Measurements from ENCODE around the gene FBXL7.
"Not testable (repeated sequence)": the region's sequence is repeated elsewhere in the genome, so short reads cannot be mapped to it uniquely, and the experiment has no call there.

Gene FBXL7

DNA sequence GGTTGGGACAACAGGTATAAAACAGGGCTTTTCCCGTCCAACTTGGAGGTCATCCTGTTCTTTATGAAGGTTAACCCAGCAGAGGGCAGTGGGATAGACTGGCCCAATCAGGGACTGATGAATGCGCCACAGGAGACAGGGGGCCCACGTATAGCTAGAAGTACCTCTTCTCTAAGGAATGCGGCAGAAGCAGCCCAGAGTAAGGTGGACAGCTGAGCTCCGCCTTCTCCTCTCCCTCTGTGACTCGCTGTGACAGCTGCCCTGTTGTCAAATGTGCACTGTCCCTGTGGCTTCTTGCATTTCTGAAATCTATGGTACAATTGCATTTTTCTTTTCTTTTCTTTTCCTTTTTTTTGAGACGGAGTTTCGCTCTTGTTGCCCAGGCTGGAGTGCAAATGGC lies 306.6 kb downstream of the FBXL7 start:
- no peak for DNase-seq (ENCODE audit: low spot score)

DNA sequence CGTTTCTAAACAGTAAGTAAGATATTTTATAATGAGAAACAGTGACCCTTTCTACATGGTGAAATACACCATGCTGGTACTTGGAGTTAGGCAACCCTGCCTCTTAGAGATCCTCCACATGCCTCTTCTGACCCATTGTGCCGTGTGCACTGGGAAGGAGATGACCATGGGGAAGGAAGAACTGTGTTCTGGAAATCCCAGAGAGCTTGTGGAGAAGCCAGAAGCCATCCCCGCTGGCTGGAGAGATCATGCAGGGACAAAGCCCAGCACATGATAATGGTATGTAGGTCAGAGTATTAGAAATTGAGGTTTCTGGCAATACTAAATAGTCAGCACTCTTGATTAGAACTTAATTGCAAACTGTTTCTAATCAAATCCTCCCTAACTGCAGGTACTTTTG lies 307.3 kb downstream of the FBXL7 start:
- DNase-seq (ENCODE audit: low spot score): no peak

GRCh38 chr5:15807871-15808270 lies 307.9 kb downstream of the FBXL7 start:
- DNase-seq (ENCODE audit: low spot score): peak; percentile 47

- DNase-seq (ENCODE audit: low spot score): no peak
Measured at GRCh38 chr5:15808577-15808976, 308.6 kb downstream of the FBXL7 start.

GRCh38 chr5:15819617-15820016 lies 319.6 kb downstream of the FBXL7 start:
- DNase-seq (ENCODE audit: low spot score): no peak

GRCh38 chr5:15821506-15821905 lies 321.5 kb downstream of the FBXL7 start:
- DNase-seq (ENCODE audit: low spot score): no peak

DNA sequence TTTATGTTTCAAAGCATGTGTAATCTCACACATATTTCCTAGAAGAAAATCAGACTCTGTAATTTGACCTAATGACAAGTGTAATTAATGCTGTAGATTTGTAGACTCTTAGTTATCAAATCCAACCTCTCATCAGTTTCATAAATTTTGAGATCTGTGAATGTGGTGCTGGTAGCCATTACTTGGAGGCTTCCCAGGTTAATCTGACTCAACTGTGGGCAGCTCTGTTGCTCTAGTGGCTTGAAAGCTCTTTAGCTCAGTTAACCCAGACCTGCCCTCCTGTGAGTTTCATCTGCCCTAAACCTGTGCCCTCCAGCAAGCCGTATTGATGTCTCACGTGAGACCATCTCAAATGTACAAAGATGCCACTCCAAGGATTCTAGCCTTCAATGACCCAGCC lies 323.4 kb downstream of the FBXL7 start:
- no peak for DNase-seq (ENCODE audit: low spot score)

DNA sequence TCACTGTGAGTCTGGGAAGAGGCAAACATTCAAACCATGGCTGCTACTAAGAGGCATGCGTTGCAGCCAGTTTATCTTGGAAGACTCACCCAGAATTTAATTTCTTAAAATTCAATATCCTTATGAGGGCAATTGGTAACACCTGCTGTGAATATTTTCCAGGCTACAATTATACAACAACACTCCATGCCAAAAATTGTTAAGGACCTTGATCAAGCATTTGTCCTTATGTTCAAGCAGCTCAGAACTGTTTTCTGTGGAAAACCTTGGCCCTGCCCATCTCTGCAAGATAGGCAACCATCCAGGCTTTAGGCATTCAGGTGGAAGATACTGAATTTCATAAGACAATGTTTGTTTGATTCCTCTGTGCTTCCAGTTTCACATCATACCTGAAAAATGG lies 327.8 kb downstream of the FBXL7 start:
- DNase-seq (ENCODE audit: low spot score): no peak

- peak; percentile 32 for DNase-seq (ENCODE audit: low spot score)
Measured at GRCh38 chr5:15831408-15831807, 331.4 kb downstream of the FBXL7 start.

DNA sequence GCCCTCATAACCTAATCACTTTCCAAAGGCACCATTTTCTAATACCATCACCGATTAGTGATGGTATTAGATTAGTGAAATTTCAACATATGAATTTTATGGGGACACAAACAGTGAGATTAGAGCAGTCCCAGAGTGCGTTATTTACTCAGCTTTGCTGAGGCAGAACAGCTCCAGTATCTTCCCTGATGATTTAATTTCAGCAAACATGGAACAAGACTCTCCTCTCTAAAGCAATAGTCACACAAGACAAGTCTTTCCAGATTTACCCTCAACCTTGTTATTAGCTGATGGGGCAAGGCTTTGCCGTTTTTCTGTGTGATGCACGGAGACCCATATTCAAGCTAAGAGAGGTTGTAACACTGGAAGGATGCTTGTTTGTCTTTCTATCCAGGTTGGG lies 333.4 kb downstream of the FBXL7 start:
- no peak for DNase-seq (ENCODE audit: low spot score)

DNA sequence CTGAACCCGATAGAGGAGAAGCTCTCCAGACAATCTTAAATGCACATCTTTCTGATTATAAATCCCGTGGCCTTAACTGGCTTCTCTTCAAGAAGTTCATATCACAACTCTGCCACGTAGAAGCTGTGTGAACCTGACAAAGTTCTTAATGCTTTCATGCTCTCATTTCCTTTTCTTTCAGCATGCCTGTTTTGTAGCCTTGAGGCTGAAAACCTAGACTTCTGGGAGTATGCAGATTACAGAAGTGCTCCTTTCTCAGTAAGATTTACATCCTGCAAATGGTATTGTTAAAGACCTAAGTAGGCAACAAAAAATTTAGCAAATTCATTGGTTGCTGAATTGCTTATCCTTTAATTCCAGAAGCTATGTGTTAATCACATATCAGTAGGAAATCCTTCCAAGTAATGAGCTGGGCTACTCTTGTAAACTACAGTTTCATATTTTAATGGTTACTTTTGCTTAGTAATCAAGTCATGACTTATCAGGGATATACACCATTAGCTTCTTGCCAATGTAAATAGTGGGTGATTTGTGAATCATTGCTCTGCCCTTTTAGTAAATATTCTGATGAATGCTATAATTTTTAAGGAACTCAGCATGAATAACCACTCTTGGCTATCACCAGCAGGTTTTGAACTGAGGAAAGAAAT lies 334.7 kb downstream of the FBXL7 start:
- no peak for DNase-seq (ENCODE audit: low spot score)

DNA sequence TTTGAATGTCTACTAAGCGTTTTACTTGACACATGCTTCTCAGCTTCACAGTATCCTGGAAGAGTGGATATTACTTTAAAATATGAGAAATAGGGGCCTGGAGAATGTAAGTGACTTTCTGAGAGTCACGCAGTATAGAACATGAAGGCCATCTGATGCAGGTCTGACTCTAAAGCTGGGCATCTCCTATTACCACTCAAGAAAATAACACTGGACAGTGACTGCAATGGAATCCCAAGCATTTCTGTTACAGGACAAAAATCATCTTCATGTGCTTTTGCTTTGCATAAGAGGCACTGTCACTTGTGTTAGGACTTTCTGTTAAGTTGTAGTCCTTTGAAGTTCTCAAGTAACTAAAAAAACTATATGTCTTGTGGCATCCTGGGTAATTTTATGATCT lies 335.5 kb downstream of the FBXL7 start:
- DNase-seq (ENCODE audit: low spot score): no peak

DNA sequence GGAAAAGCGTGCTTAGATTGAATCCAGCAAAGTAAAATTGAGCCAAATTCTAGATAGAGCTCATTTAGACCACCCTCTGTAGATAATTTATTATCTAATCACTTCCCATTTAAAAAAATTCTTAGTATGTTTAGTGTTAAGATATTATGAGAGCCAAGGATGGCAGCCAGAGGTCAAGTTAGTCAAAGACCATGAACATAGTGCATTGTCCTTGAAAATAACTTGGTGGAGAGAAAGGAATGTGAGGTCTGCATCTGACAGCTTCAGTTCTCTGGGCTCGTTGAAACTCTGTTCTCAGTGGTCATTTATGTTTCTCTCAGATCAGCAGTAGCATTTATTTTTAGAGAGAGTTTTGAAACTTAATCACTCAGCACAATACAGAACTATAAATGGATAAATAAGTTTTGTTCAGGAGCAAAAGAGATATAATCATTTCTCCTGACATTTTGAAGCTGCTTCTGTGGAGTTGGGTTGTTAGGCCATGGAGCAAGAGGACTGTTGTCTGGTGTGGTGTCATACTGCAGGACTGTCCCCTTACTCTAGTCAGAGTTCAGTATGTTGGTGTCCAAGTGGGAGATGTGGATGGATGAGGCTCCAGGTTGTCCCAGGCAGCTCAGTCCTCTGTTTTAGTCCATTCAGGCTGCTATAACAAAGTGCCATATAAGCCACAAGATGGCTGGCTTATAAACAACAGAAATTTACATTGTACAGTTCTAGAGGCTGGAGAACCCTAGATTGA lies 337.7 kb downstream of the FBXL7 start:
- no peak for DNase-seq (ENCODE audit: low spot score)

- no peak for DNase-seq (ENCODE audit: low spot score)
Measured at GRCh38 chr5:15844253-15844652, 344.3 kb downstream of the FBXL7 start.

GRCh38 chr5:15844871-15845270 lies 344.9 kb downstream of the FBXL7 start:
- no peak for DNase-seq (ENCODE audit: low spot score)

GRCh38 chr5:15850536-15850935 lies 350.6 kb downstream of the FBXL7 start:
- no peak for DNase-seq (ENCODE audit: low spot score)

DNA sequence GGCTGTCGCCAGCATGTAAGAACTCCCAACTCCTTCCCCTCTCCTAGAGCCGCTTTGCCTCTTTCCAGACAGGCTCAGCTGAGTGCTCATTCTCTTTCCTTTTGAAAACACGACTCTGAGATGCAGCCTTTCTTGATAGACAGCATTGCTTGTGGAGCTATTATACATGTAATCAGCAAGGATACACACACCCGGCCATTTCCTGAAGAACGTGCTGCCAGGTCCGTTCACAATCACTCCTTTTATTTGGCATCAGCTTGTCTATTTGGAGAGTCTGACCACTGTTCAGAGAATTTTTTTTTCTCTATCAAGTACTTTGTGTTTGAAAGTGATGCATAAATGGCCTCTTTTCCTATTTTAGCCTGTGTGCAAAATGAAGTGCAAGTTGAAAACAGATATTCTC lies 351.0 kb downstream of the FBXL7 start:
- no peak for DNase-seq (ENCODE audit: low spot score)

DNA sequence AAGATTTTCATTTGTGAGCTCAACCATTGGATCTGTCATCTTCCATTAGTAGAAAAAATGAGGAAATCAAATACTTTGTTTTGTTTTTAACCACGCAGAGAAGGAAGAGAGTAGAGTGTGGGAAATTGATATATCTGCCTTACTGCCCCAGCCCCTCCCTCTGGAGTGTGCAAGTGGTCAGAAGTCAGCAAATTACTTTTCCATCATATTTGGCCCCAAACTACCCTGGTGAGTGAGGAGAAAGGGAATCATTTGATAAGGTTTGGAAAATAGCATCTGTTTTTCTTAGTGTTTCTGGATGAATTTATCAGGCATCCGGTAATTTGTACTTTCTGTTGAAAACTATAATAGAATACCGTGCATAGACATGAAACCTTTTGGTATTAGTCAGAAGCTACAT lies 352.2 kb downstream of the FBXL7 start:
- DNase-seq (ENCODE audit: low spot score): no peak

DNA sequence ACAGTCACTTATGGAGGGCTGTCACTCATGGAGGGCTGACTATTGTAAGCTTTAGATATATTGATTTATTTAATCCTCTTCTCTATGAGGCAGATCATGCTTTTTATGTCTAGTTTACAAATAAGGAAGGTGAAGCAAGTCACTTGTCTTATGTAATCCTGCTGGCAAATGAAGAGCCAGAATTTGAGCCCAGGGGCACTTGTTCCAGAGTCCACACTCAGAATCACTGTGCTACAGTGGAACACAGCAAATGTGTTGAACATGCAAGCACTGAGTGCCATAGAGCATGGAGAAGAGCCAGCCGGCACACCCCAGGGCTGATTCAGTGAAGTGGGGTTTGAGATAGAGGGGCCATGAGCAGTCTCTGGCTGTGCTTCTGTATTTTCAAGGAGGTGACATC lies 353.0 kb downstream of the FBXL7 start:
- DNase-seq (ENCODE audit: low spot score): no peak

DNA sequence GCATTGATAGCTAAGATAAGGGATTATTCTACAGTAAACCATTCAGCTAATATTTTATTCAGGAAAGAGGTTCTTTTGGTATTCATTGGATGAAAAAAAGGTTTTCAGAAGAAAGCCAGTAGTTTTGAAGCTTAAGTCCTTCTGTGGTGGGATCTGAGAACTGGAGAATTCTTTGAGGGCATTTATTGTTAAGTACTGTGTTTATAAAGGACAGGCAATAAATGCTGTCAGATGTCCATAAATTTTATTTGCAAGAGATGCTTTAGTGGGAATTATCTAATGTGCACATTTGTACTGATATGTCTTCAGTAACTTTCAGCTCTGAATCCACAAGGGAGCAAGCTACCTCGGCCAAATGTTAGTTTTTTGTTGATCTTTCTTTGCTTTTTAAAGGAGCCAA lies 358.3 kb downstream of the FBXL7 start:
- DNase-seq (ENCODE audit: low spot score): no peak

DNA sequence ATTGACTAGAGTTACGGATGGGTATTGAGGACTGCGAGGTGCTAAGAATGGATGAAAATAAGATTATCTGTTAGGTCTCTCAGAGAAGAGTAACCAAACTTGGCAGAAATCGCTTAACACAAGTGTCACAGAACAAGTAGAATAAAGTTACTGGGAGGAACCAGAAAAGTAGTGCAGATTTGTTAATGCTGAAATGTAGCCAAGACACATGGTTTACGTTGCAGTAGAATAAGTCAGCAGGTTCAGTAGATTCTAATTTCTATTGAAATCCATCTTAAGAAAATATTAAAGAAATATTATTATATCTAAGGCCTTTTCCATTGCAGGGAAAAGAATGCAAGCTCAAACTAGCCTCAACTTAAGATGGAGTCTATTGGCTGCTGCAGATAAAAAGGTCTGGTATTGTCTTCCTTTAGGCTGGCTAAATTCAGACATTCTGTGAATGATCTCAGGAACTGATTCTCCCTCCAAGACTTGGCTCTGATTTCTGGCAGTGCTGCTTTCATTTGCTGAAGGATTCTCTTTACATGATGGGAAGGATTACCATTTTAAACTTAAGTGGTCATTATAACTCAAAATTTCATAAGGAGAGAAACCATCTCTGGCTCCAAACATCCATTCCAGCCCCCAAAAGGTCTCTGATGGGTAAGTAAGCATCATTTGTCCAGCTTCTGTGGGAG lies 364.7 kb downstream of the FBXL7 start:
- no peak for DNase-seq (ENCODE audit: low spot score)

GRCh38 chr5:15872259-15872658 lies 372.3 kb downstream of the FBXL7 start:
- not testable (repeated sequence) for DNase-seq (ENCODE audit: low spot score)

DNA sequence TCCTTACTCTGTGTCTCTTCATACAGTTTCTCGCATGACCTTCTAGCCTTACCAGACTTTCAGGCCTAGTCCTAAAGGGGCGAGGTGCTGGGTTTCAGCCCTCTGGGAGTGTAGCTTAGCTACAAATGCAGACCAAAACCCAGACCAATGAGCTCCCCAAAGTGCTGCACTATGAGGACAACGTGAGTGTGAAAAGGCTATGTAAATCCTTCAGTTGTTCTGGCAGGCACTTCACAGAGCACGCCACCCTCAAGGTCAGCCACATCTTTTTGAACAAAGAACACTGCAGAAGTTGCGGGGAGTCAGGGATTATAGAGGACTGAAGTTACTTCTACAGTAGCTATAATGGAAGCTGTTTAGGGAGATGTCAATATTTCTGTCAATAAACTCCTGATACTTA lies 377.9 kb downstream of the FBXL7 start:
- DNase-seq (ENCODE audit: low spot score): no peak

All from SK-N-DZ (cell line).